Measurements from ENCODE around the gene HSPB1. TPM values are rescaled to one million over a fixed set of nuclear protein-coding genes. Genes with fewer than 3 reads are reported as not detected.
A peak's percentile ranks its signal among the peaks of the same experiment; 100 is the strongest.

The HSPB1 gene
- total RNA-seq, 1 donor from 2014 or later = 57.1 TPM

- Mint-ChIP-seq H3K4me1 (peaks cover 17% of the 10 kb centered on the region), H3K27me3 (ENCODE audit: low read depth) (peaks cover 87% of the 10 kb centered on the region), H3K4me3 (no peak overlapping the region), H3K9me3 (no peaks in the 10 kb centered on the region), H3K27ac (ENCODE audit: unreplicated experiment) (peak overlapping the region; percentile 10), H3K36me3 (ENCODE audit: low read depth) (no peaks in the 10 kb centered on the region)
- no peak for TF ChIP-seq CTCF (conservative IDR thresholded peaks at IDR 0.05)
- DNase-seq (ENCODE audit: low read depth, low spot score) = no peak
These were observed 29.0 kb upstream of the HSPB1 start for GRCh38 chr7:76273503-76273902.

GRCh38 chr7:76278540-76278939 lies 23.9 kb upstream of the HSPB1 start:
- H3K27me3 Mint-ChIP-seq (ENCODE audit: low read depth) = peaks cover 83% of the 10 kb centered on the region

DNA sequence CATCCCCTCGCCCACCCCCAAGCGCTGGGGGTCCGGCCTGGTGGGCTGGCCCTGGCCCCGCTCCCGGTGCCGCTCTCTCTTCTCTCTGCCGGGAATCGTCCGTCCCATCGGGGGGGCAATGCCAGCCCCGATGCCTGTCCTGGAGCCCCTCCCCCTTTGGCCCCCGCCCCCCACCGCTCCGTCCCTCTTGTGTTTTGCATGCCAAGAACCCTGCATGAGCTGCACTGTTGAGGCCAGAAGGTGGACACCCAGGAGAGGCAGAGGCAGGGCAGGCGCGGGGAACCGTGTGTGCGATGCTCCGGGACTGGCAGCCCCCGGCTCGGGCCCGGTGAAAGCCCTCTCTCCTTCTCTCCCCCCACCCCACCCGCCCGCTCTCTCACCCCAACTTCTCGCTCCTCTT lies 22.1 kb upstream of the HSPB1 start:
- DNase-seq (ENCODE audit: low read depth, low spot score) = no peak
- Mint-ChIP-seq H3K36me3 (ENCODE audit: low read depth) (no peaks in the 10 kb centered on the region), H3K27me3 (ENCODE audit: low read depth) (peaks cover 90% of the 10 kb centered on the region), H3K9me3 (no peaks in the 10 kb centered on the region), H3K4me1 (peaks cover 9% of the 10 kb centered on the region), H3K27ac (ENCODE audit: unreplicated experiment) (no peak overlapping the region), H3K4me3 (no peak overlapping the region)
- no peak for TF ChIP-seq CTCF (conservative IDR thresholded peaks at IDR 0.05)

More at GRCh38 chr7:76278540-76278939, 23.9 kb upstream of the HSPB1 start:
- H3K9me3 Mint-ChIP-seq = no peaks in the 10 kb centered on the region
- no peak overlapping the region for H3K4me3 Mint-ChIP-seq
- DNase-seq (ENCODE audit: low read depth, low spot score) = no peak
- no peak for TF ChIP-seq CTCF (conservative IDR thresholded peaks at IDR 0.05)
- H3K36me3 Mint-ChIP-seq (ENCODE audit: low read depth) = no peaks in the 10 kb centered on the region
- H3K4me1 Mint-ChIP-seq = peaks cover 13% of the 10 kb centered on the region
- no peak overlapping the region for H3K27ac Mint-ChIP-seq (ENCODE audit: unreplicated experiment)

GRCh38 chr7:76281006-76281705 lies 21.3 kb upstream of the HSPB1 start:
- Mint-ChIP-seq H3K36me3 (ENCODE audit: low read depth) (no peaks in the 10 kb centered on the region), H3K9me3 (no peaks in the 10 kb centered on the region), H3K27ac (ENCODE audit: unreplicated experiment) (no peak overlapping the region), H3K4me3 (peak overlapping the region; percentile 12), H3K27me3 (ENCODE audit: low read depth) (peaks cover 89% of the 10 kb centered on the region), H3K4me1 (peaks cover 9% of the 10 kb centered on the region)
- TF ChIP-seq CTCF (conservative IDR thresholded peaks at IDR 0.05) = no peak
- no peak for DNase-seq (ENCODE audit: low read depth, low spot score)

GRCh38 chr7:76281706-76282343 lies 20.6 kb upstream of the HSPB1 start:
- no peaks in the 10 kb centered on the region for H3K36me3 Mint-ChIP-seq (ENCODE audit: low read depth)
- no peaks in the 10 kb centered on the region for H3K9me3 Mint-ChIP-seq
- peaks cover 84% of the 10 kb centered on the region for H3K27me3 Mint-ChIP-seq (ENCODE audit: low read depth)
- H3K4me1 Mint-ChIP-seq = peaks cover 9% of the 10 kb centered on the region
- no peak for DNase-seq (ENCODE audit: low read depth, low spot score)
- no peak overlapping the region for H3K27ac Mint-ChIP-seq (ENCODE audit: unreplicated experiment)
- no peak for TF ChIP-seq CTCF (conservative IDR thresholded peaks at IDR 0.05)
- H3K4me3 Mint-ChIP-seq = no peak overlapping the region

All from neural crest cell (in vitro differentiated cells).